DMS 273 treated with DMSO at 0.1 percent for 48 hours (cell line): ENCODE data around the gene CPED1.
"Not testable (repeated sequence)": the region's sequence is repeated elsewhere in the genome, so short reads cannot be mapped to it uniquely, and the experiment has no call there.

Experiments used
- DNase-seq: peaks from one replicate; lab custom pipeline; 2025; lab: John Stamatoyannopoulos, UW

Gene CPED1

DNA sequence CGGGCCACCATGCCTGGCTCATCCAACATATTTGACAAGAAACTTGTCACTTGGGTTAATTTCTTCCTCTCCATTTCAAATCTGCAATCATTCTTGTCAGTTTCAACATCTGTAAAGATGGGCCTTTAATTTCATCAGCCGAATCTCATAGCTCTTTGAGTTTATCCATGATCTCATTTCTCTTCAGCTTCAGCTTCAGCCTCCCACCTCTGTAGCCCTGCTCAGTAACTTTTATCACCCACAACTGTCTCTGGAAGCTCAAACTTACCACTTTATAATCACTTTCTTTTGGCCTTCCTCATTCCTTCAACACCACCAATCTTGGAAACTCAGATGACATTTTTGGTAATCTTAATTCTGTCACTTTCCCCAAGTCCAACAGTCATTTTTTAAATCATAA, 83.2 kb downstream of the CPED1 start:
- DNase-seq: no peak

DNA sequence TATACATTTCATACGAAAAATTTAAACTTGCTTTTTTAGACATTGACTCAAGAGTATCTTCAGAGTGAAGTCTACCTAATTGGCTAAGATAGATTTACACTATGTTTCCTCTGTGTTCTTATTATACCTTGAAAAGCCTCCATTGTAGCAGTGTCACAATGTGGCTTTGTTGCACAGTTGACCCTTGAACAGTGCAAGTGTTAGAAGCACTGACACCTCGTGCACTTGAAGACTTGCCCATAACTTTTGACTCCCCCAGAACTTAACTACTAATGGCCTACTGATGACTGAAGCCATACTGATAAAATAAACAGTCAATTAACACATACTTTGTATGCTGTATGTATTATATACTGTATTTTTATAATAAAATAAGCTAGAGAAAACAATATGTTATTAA, 84.3 kb downstream of the CPED1 start:
- DNase-seq: no peak

DNA sequence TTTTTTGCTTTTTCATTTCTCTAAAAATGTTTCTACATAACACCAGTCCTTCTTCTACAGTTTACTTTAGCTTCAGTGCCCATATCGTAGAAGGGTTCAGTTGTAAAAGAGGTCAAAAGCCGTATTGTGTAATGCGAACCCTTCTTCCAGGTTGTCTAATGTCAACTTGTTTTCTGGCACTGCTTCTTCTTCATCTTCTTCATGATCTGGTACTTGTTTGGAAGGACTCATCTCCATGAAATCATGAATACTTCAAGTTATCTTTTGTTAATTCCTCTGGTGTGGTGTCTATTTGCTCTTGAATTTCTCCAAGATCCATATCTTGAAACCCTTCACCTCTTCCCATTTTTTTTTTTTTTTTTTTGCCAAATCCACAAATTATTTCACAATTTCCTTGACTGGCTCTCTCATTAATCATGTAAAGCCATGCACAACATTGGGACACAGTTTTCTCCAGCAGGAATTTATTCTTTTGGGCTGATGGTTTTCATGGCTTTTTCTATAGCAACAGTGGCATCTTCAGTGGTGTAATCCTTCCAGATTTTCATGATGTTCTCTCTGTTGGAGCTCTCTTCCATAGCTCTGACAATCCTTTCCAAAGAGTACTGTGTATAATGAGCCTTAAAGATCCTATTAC, 85.1 kb downstream of the CPED1 start:
- DNase-seq: no peak

DNA sequence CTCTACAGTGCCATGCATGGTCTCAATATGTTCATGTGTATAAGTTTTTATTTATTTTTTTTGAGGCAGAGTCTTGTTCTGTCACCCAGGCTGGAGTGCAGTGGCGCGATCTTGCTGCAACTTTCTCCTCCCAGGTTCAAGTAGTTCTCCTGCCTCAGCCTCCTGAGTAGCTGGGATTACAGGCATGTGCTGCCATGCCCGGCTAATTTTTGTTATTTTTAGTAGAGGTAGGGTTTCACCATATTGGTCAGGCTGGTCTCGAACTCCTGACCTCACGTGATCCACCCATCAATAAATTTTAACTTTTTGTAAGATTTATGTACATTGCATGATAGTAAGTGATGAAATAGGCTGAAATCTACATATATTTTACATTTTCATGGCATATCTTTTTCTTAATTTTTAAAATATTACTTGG, 86.9 kb downstream of the CPED1 start:
- not testable (repeated sequence) for DNase-seq

DNA sequence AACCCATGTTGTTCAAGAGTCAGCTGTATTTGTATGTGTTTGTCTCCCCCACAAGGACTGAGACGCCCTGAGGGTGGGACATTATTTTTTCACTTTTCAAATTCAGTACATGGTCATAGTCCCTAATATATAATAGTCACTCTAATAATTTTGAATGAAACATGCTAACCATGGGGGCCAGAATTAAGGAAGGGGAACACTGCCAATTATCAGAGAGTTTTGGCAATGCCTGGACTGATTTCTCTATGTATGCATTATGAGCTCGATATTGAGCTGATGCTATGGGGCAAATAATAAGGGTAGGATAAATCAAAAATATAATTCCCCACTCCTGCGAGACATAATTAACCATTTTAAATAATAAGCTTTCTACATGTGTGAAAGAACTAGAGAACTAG, 87.4 kb downstream of the CPED1 start:
- no peak for DNase-seq

DNA sequence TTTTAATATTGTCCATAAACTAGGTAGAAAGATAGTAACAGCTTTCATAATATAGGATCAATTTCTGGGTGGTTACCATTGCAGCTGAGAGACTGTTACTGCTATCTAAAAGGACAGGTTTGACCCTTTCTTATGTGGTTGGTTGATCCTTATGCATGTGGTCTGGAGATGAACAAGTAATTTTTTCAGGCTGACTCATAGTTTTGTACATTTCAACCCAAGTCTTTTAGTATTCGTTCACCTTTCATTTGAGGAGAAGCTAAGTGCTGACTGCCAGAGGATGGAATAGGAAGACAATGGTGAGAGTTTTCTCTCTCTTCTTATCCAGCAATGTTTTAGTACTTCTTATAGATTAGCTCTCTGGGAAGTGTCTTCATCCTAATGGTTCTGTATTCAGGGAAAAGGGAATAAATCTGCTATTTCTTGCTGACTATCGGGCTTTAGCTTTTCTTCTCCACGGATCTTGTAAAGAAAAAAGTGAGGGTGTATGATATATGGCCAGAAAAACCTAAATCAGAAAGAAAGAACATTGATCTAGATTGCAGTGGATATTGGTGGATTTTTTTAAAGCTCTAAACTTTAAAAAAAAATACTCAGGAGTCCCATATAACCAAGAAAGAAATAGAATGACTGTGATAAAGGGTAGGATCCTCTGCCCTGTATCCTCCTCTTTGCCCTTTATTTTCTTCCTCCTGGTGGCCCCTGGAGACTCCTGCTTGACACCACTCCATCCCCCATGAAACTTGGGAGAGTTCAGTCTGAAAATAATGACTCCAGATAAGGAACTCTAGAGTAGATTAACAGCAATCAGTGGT, 88.0 kb downstream of the CPED1 start:
- DNase-seq: no peak

DNA sequence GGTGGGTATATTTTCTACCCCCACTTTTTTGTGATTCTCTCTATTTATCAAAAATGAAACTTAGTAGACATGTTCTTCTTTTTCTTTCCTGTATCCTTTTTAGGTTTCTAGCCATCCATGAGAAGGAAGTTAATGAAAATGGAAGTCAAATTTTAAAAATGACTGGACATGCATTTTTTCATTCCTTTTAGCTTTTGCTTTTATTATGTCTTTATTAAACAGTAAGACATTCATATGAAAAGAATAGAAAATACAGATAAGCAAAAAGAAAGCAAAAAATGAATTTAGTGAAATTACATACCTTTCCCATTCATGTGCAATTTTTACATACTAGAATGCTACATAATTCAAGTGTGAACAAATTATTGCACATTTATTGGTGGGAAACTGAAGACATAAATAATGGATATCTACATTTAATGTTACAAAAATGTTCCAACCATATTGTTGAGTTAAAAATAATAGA, 88.7 kb downstream of the CPED1 start:
- DNase-seq: no peak

DNA sequence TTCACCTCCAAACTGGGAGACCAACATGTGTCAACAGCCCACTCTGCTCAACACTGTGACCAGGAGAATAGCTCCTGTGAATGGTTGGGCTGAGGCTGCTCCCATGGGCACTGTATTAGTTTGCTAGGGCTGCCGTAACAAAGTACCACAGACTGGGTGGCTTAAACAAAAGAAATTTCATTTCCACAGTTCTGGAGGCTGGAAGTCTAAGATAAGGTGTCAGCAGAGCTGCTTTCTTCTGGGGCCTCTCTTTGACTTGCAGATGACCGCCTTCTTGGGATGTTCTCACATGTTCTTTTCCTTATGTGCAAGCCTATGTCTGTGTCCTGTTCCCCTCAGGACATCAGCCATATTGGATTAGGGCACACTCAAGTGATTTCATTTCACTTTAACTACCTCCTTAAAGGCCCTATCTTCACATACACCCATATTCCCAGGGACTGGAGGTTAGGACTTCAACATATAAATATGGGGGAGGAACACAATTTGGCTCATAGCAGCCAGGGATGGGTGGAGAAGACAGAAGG, 90.3 kb downstream of the CPED1 start:
- no peak for DNase-seq

DNA sequence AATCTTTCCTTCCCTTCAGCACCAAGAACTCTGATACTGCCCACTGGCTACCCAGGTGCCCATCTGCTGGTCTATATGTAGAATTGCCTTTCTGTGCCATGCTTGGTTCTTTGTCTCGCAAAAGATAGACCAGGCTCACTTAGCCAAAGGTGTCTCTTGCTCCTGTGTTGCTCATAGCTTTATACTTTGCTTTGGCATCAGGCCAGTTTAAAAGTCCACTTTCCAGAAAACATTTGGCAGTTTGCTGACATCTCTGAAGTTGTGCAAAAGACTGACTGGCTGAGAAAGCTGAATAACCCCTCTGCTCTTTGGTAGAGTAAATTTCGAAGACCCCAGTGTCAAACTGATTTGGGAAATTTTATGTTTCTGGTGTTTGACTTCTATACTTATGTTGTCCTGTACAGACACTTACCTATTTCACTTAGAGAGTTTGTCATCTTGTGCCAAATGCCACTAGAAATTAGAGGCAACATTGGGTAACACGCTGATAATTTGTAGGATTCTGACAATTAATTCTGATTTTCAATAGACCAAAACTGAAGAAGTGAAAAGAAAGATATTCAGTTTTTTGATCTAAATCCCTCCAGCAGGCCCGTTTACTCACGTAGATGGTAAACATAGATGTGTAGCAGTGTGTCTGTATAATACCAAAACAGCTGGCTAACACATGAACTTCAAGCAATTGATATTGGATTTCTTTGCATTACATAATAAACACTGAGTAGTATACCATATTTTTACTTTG, 91.1 kb downstream of the CPED1 start:
- DNase-seq: no peak

DNA sequence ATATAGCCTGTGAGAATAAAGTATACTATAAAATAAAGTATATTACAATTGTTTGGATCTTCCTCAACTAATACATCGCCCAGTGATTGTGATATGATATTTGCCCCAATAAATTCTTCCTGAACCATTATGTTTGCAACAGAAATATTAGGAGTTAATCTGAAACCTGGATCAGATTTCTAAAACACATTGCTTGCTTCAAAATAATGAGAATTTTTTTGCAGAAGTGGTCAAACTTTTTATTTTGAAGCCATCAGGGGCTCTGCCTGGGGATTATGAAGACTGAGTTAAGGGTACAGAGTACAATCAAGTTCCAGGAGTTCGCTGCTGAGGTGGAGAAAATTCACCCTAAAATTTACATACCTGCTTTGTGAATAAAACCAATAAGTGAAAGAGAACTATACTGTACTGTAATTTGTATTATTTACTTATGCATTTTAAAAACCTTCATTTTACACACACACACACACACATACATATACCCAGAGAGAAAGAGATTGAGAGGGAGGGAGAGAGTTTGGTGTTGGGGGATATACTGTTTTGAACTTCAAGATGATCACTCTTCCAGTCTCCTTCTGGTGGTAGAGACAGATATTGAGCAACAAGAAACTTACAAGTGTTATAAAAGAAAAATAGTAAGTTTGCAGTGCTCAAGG, 91.9 kb downstream of the CPED1 start:
- no peak for DNase-seq

DNA sequence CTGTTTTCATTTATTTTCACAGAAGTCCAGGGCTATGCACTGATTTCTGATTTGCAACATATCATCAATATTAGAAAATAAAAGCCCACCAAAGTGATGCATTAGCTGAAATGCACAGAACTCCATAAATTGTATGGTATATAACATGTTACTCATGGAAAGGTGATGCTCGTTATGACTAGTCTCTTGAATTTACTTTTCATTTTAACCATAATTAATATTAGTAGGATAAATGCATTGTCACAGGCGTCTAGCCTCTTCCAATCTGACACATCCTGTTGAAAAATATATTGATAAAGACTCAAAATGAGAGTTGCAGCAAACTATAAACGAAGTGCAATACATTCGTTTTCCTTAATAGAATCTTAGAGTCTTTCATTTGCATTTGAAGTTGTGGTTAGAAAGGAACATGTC, 92.4 kb downstream of the CPED1 start:
- no peak for DNase-seq

DNA sequence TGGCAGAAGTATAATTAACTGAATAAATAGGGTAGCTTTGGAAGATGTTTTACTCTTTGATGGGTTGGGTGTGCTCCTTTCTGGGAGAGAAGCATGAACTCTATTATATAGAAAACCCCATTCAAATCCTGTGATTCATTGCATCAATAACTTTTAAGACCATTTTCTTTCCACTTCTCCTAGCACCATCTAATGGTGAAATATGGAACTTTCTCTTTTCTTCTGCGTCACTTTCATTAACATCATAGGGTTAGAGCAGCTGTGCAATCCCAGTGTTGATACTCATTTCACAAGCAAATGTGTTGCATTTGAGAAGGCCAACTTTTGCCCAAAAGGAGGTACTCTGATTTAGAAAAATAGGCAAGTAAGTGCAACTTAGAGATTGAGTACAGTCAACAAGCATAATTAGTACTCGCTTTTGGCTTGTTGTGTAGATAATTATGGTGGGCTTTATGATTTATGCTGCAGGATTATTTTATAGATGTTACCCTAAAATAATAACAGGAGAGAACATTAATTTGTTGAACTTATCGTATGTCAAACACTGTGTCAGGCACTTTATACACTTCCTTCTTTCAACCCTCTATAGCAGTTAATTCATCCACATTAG, 92.9 kb downstream of the CPED1 start:
- peak; percentile 39 for DNase-seq

DNA sequence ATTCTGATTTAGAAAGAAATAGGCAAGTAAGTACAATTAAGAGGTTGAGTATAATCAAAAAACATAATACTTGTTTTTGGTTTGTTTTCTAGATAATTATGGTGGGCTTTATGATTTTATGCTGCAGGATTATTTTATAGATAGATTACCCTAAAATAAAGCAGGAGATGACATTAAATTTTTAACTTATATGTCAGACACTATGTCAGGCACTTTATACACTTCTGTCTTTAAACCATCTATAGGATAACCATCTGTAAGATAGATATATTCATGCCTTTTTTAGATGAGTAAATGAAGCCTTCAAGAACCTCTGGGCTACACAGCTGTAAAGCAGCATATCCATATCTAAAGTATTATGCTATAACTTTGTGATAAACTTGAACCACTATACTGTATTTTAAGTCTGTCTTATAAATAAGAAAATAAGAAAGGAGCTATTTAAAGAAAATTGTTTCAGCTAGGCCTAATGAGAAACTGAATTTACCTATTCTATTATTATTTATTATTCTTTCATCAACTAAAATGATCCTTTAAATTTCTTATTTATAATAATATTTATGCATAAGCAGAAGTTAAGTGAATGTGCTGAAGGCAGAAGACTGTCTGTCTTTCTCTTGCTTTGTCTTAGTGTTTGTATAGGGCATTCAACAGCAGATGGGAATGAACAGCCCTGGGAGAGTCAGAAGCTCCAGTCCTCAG, 94.0 kb downstream of the CPED1 start:
- DNase-seq: no peak

DNA sequence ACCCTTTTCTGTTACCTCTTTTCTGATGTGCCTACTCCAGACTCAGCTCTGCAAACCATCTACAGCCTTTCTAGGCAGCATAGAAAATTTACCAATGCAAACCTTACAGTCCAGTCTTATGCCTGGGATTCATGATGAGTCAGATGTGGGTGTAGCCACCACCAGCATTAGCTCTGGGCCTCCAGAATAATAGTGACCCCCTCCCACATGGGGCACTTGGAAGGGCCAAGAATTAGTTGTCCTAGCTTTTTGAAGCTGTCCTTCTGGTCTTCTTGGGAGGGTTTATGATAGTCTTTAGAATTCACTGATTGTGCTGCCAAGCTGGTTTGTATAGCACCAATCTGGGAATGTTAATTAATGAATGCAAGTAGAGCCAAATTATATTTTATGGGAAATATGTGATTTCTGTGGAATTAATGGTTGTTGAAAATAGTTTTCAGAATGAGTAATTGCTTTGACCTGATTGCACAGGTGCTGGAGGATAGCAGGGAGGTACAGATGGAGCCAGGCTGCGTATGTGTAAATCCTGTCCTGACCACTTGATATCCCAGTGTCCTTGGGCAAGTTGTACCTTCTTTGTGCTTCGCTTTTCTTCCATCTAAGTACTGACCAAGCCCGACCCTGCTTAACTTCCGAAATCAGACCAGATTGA, 94.8 kb downstream of the CPED1 start:
- DNase-seq: no peak

DNA sequence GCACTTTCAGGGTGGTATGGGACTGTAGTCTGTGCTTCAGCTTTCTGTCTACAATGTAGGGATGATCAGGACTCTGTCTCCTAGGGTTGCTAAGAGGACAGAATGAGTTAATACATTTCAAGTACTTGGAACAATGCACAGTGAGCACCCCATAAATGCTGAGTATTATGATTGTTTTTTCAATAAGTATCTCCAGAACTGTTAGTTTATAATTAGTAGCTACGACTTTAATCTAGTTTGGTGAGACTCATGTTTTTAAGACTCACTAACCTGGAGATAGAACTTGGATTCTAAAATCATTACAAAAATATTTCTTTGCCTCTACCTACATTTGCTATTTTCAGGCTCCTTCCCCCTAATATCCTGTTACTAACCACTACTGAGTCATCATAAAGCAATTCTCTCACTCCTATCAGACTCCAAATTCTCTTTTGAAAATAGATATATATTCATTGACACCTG, 95.3 kb downstream of the CPED1 start:
- no peak for DNase-seq

DNA sequence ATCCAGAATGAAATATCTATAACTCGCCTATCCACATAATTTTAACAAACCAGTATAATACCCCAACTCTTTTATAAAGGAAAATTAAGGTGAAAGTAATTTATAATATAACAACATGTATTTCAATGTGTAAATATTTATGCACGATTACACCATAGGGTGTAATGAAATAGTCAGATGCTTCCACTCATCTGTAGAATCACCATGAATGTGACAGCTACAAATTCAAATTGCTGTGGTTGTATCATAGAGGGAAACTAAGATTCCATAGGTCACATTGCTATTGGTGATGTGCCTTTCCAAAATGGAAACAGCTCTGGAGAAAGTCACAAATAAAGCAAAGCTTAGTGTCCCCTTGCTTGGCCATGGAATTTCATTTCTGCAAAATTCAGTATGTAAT, 95.7 kb downstream of the CPED1 start:
- DNase-seq: no peak

DNA sequence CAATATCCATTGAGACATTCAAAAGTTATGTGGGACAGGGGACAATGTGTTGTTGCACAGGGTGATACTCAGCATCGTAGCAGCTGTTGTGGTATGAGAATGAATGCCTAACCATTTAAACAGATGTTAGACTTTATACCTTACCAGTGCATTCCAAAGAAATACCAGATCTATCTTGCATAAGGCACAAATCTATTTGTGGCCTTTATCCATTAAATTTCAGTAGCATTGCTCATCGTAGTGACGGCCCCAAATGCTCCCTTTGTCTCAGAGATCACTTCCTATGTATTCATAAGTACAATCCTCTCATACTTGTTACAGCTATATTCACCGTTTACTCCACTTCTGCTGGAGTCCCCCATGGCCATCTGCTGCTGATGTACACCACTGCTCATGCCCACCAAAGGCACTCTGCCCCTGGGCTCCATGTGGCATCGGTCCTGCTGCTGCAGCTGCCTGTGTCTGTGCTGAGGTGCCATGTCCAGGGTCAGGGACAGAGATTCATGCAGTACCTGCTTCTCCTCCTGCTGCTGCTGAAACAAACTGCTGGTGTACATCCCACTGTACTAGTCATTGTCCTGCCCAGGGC, 96.3 kb downstream of the CPED1 start:
- DNase-seq: no peak

DNA sequence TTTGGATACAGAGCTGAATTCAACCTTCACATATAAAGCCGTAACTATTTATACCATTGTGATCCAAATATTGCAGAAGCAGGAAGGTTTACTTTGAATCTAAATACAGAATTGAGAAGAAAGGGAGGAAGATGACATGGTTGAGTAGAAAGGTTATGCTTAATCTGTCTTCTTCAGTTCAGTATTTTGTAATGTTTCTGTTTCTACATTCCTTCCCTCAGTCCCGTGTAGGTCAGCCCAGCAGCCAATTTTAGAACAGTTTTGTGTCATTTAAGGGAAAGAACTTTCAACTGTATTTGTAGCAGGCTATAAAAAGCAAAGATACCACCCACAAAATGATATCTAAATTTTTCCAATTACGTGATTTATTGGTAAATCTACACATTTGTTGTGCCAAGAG, 97.4 kb downstream of the CPED1 start:
- no peak for DNase-seq

DNA sequence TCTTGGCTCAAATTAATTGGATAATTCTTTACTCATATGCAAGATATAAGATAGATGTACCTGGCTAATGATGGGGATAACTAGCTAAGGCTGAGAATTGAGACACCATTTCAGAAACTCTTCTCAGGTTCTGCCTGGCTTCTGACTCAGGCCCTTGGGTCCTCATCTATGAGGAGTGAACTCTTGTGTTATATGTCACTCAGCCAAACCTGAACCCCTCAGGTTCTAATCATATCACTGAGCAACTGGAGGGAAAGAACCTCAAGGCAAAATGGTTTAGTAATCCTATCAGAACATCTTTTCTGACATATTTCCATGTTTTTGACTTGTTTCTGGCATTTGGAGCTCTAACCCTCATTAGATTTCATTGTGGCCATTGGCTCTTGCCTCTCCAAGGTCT, 100.4 kb downstream of the CPED1 start:
- DNase-seq: no peak

DNA sequence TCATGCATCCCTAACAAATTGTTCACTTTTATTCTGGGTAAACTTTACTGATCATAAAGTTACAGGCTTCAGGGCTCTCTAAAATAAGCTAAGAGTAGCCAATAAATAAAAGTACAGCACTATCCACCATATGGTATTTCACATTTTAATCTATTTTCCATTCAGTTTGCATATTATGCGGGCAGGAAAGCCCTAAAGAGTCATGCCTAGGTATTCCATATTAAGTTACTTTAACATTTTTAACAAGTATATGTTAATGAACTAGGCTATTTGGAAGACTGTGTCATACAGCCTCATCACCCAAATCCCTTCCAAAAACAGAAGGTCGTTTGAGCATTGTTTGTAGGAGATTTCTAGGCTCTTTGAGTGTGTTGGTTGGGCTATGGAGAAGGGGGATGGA, 106.3 kb downstream of the CPED1 start:
- no peak for DNase-seq
